Endothelial cell of umbilical vein (primary cell): ENCODE measurements around the gene ZEB1. TPM values are rescaled to one million over a fixed set of nuclear protein-coding genes. Genes with fewer than 3 reads are reported as not detected.

Experiments
- BruUV-seq: library from RNA; stranded (reverse); fragments of 400-500 nt; replicated peaks from 2 replicates; lab custom pipeline; 2021; lab: Mats Ljungman, UMichigan
- CTCF ChIA-PET: fragments of 300-600, 350-600 bp; sonication (Branson Sonifier 250); formaldehyde crosslinking; loops from one replicate; lab custom pipeline; 2021; ENCODE audit warnings: antibody characterized with exemption, inconsistent platforms; lab: Charles Lee
- POLR2A ChIA-PET: fragments of 300-600, 350-600 bp; sonication (Branson Sonifier 250); formaldehyde crosslinking; loops from one replicate; lab custom pipeline; 2021; ENCODE audit warnings: antibody characterized with exemption, inconsistent platforms; lab: Charles Lee
- DNase-seq: peaks from one replicate; pipeline ENCODE4 v3.0.0-alpha.2; 2011; ENCODE audit warnings: low read depth, low spot score
- FAIRE-seq: peaks from 2 replicates; lab custom pipeline; 2011; peaks lifted over from hg19 to GRCh38; lab: Jason Lieb, UNC
- H2AFZ ChIP-seq: 2 replicates; pipeline ENCODE4 v1.6.0; 2012; ENCODE audit warnings: low read depth, low read length, control low read depth, inconsistent platforms
- H3K27ac ChIP-seq: 2 replicates; pipeline ENCODE4 v1.5.1; 2011; ENCODE audit warnings: low read depth, mild to moderate bottlenecking, control low read depth, low read length, moderate library complexity; ENCODE audit not compliant: insufficient read depth
- H3K27me3 ChIP-seq, 2 experiments: 2 replicates each; pipeline versions ENCODE4 v1.6.0 to v1.6.1; 2011; ENCODE audit warnings: low read length in 2 of 2, mixed read lengths in 1 of 2; ENCODE audit not compliant: control insufficient read depth in 2 of 2, insufficient read depth in 2 of 2
- H3K36me3 ChIP-seq, 2 experiments: 2 replicates in 1 of 2; 3 replicates in 1 of 2; pipeline ENCODE4 v1.5.1; 2011; ENCODE audit warnings: low read length in 2 of 2, mild to moderate bottlenecking in 1 of 2, moderate library complexity in 1 of 2; ENCODE audit not compliant: control insufficient read depth in 2 of 2, insufficient read depth in 2 of 2; ENCODE audit errors: extremely low read depth in 1 of 2
- H3K4me1 ChIP-seq: 3 replicates; pipeline ENCODE4 v1.5.1; 2011; ENCODE audit warnings: mild to moderate bottlenecking, low read length; ENCODE audit not compliant: control insufficient read depth, insufficient read depth; ENCODE audit errors: extremely low read depth
- H3K4me2 ChIP-seq: 2 replicates; pipeline ENCODE4 v1.6.1; 2011; ENCODE audit warnings: low read length, control low read depth, mixed read lengths; ENCODE audit not compliant: insufficient read depth
- H3K4me3 ChIP-seq, 3 experiments: fragments of 200-600 bp in 1 of 3; sonication (generic), shearing (Covaris generic) in 1 of 3; replicated peaks in 1 of 3; 2 replicates each; pipeline ENCODE4 v1.5.1; 2011 to 2016; ENCODE audit warnings: control low read depth in 3 of 3, low read length in 3 of 3, mild to moderate bottlenecking in 2 of 3, inconsistent platforms in 1 of 3, low read depth in 1 of 3, moderate library complexity in 1 of 3; ENCODE audit not compliant: insufficient read depth in 1 of 3
- H3K79me2 ChIP-seq: 2 replicates; pipeline ENCODE4 v1.6.0; 2012; ENCODE audit warnings: low read length, inconsistent platforms; ENCODE audit not compliant: control insufficient read depth, insufficient read depth
- H3K9ac ChIP-seq: replicated peaks from 2 replicates; pipeline ENCODE3; 2011; ENCODE audit warnings: low read length, control low read depth; ENCODE audit not compliant: insufficient read depth; ENCODE audit errors: extremely low read depth
- H3K9me1 ChIP-seq: replicated peaks from 3 replicates; pipeline ENCODE4 v1.6.0; 2011; ENCODE audit warnings: mild to moderate bottlenecking, low read length; ENCODE audit not compliant: control insufficient read depth, insufficient read depth; ENCODE audit errors: extremely low read depth
- H3K9me3 ChIP-seq: replicated peaks from 2 replicates; pipeline ENCODE4 v1.5.1; 2012; ENCODE audit warnings: low read length, inconsistent platforms; ENCODE audit not compliant: control insufficient read depth, insufficient read depth
- H4K20me1 ChIP-seq: replicated peaks from 2 replicates; pipeline ENCODE3; 2011; ENCODE audit warnings: mild to moderate bottlenecking, low read length; ENCODE audit not compliant: control insufficient read depth, insufficient read depth; ENCODE audit errors: extremely low read depth
- CTCF ChIP-seq, 2 donors: IDR thresholded peaks; 1 replicate in 1 of 2; 2 replicates in 1 of 2; pipeline ENCODE4 v1.5.1; 2011; ENCODE audit warnings: low read length in 2 of 2, mild to moderate bottlenecking in 2 of 2, moderate library complexity in 2 of 2, control low read depth in 1 of 2, inconsistent platforms in 1 of 2, low read depth in 1 of 2; ENCODE audit not compliant: insufficient read depth in 1 of 2; ENCODE audit errors: extremely low read depth in 1 of 2
- EZH2 ChIP-seq: IDR thresholded peaks from 2 replicates; pipeline ENCODE4 v1.6.1; 2012; ENCODE audit warnings: borderline replicate concordance, low read depth, mild to moderate bottlenecking, moderate library complexity, low read length, inconsistent platforms; ENCODE audit not compliant: severe bottlenecking
- FOS ChIP-seq: IDR thresholded peaks from 2 replicates; pipeline ENCODE4 v1.6.1; 2011; ENCODE audit warnings: mild to moderate bottlenecking, low read length, moderate library complexity, borderline replicate concordance; ENCODE audit not compliant: insufficient read depth
- GATA2 ChIP-seq: IDR thresholded peaks from 2 replicates; pipeline ENCODE4 v1.7.0; 2011; ENCODE audit warnings: low read depth, mild to moderate bottlenecking, moderate library complexity, mixed read lengths, low read length; ENCODE audit not compliant: insufficient read length, insufficient read depth
- JUN ChIP-seq: IDR thresholded peaks from 2 replicates; pipeline ENCODE4 v1.6.1; 2011; ENCODE audit warnings: borderline replicate concordance, low read depth; ENCODE audit not compliant: insufficient read length, insufficient read depth
- MAX ChIP-seq: IDR thresholded peaks from 2 replicates; pipeline ENCODE4 v1.6.1; 2011; ENCODE audit not compliant: insufficient read depth, insufficient read length
- MYC ChIP-seq: IDR thresholded peaks from one replicate; pipeline ENCODE4 v1.6.1; 2011; ENCODE audit warnings: mild to moderate bottlenecking, low read depth, low read length
- POLR2A ChIP-seq: IDR thresholded peaks from 2 replicates; pipeline ENCODE4 v1.6.1; 2012; ENCODE audit warnings: low read depth, mild to moderate bottlenecking, control low read depth, low read length
- POLR2AphosphoS5 ChIP-seq: IDR thresholded peaks from 2 replicates; pipeline ENCODE4 v1.6.1; 2012; ENCODE audit warnings: low read depth, mild to moderate bottlenecking, control low read depth, low read length, moderate library complexity; ENCODE audit not compliant: insufficient read depth
- dilution Hi-C: fragments of 300-500 bp; cut with MboI; formaldehyde crosslinking; loops from one replicate; pipeline ENCODE4 v1.15.0; 2019; ENCODE audit warnings: low sequenced_read_pairs; ENCODE audit not compliant: extremely low pct_ligation_motif_present
- intact Hi-C: fragments of 100-400 bp; cut with micrococcal nuclease; formaldehyde crosslinking; loops from one replicate; pipeline ENCODE4 v1.10.0; 2022
- polyA plus RNA-seq, 4 experiments: library from polyadenylated mRNA; depleted of rRNA in 3 of 4; stranded (reverse) in 3 of 4; unstranded in 1 of 4; fragments of >200 nt; gene quantifications; 2 replicates each; pipeline versions ENCODE4 v1.2.1 to v1.2.3, GENCODE V29; 2011 to 2012; ENCODE audit warnings: missing spikeins in 1 of 4
- total RNA-seq: library from RNA; stranded (reverse); gene quantifications from 2 replicates; pipeline ENCODE4 v1.2.3, GENCODE V29; 2021

Gene ZEB1
- total and polyA plus RNA-seq, 2 donors (not counting 3 experiments of a cell fraction or from before 2014, with no cell fraction given), result 19.8 to 130 TPM

GRCh38 chr10:31345886-31346285 lies 26.9 kb downstream of the ZEB1 start:
- peaks cover 31% of the 10 kb centered on the region for H4K20me1 ChIP-seq
- H3K4me1 ChIP-seq, result no peaks in the 10 kb centered on the region
- DNase-seq (no peak), FAIRE-seq (peak; percentile 64)
- H2AFZ ChIP-seq, result no peak overlapping the region
- H3K27me3 ChIP-seq, result no peaks in the 10 kb centered on the region
- intact Hi-C loops, result no loop called here
- dilution Hi-C loops, result no loop called here
- no peaks in the 10 kb centered on the region for H3K9me1 ChIP-seq
- H3K4me2 ChIP-seq, result no peak overlapping the region
- H3K4me3 ChIP-seq, result no peak overlapping the region
- H3K27ac ChIP-seq, result no peak overlapping the region
- TF ChIP-seq CTCF (IDR thresholded peaks at IDR 0.05; ENCODE audit: extremely low read depth in 1 of 2, insufficient read depth in 1 of 2, low read depth in 1 of 2, low read length in 2 of 2), result no peak
- no peak for TF ChIP-seq POLR2AphosphoS5
- TF ChIP-seq EZH2, result no peak
- no peak for TF ChIP-seq MAX
- TF ChIP-seq FOS, result no peak
- TF ChIP-seq GATA2, result no peak
- TF ChIP-seq JUN, result no peak
- no peak for TF ChIP-seq POLR2A
- no peak for TF ChIP-seq MYC
- POLR2A ChIA-PET, result no interaction called here
- CTCF ChIA-PET, result interaction anchor here (0.8 to 1.2 kb wide), 4 partner anchors 8 to 145 kb away, joined by 3 to 4 read pairs (median 3); no protein-coding TSS in a partner anchor
- no peak overlapping the region for H3K9ac ChIP-seq
- H3K9me3 ChIP-seq, result no peaks in the 10 kb centered on the region
- peaks cover 99% of the 10 kb centered on the region for H3K79me2 ChIP-seq
- BruUV-seq, result no TSS peak
- no peaks in the 10 kb centered on the region for H3K36me3 ChIP-seq
